WTC11 (cell line): ENCODE measurements around the gene NEDD1. TPM values are rescaled to one million over a fixed set of nuclear protein-coding genes. Genes with fewer than 3 reads are reported as not detected.

Experiments used
- ATAC-seq: fragments of 200-7000 bp; cut with Tn5 transposase; 2 replicates; pipeline ENCODE4 v1.10.0; 2021; ENCODE audit warnings: mild to moderate bottlenecking, moderate library complexity
- CTCF ChIA-PET: fragments of 300-600 bp; sonication (Branson Sonifier 250); formaldehyde crosslinking; loops from one replicate; lab custom pipeline; 2021; ENCODE audit warnings: antibody characterized with exemption; lab: Charles Lee
- POLR2A ChIA-PET: fragments of 350-600 bp; sonication (Branson Sonifier 250); formaldehyde crosslinking; loops from one replicate; lab custom pipeline; 2021; ENCODE audit warnings: antibody characterized with exemption; lab: Charles Lee
- DNase-seq: peaks from one replicate; pipeline ENCODE4 v3.0.0; 2021; ENCODE audit warnings: low spot score
- H3K27ac Mint-ChIP-seq: 2 replicates; pipeline ENCODE4 v1.8.0; 2021; ENCODE audit warnings: mixed read lengths
- H3K27me3 Mint-ChIP-seq: 2 replicates; pipeline ENCODE4 v1.8.0; 2021; ENCODE audit warnings: low read depth, mild to moderate bottlenecking, moderate library complexity, mixed read lengths
- H3K36me3 Mint-ChIP-seq: 2 replicates; pipeline ENCODE4 v1.8.0; 2021; ENCODE audit warnings: mixed read lengths
- H3K4me1 Mint-ChIP-seq: 2 replicates; pipeline ENCODE4 v1.8.0; 2022; ENCODE audit warnings: mixed read lengths
- H3K4me3 Mint-ChIP-seq: 2 replicates; pipeline ENCODE4 v1.8.0; 2021; ENCODE audit warnings: mild to moderate bottlenecking, moderate library complexity, mixed read lengths
- H3K9me3 Mint-ChIP-seq: 2 replicates; pipeline ENCODE4 v1.8.0; 2021; ENCODE audit warnings: mixed read lengths
- AR ChIP-seq: fragments of 250-450 bp; sonication (Bioruptor Pico); IDR thresholded peaks from 2 replicates; pipeline ENCODE4 v1.9.0; 2021; ENCODE audit warnings: mild to moderate bottlenecking
- CBFB ChIP-seq: sonication (generic); formaldehyde crosslinking; IDR thresholded peaks from 2 replicates; pipeline ENCODE4 v1.8.1; 2022; ENCODE audit warnings: mild to moderate bottlenecking, low read depth, missing genetic modification reagents
- ELF4 ChIP-seq: sonication (generic); formaldehyde crosslinking; IDR thresholded peaks from 2 replicates; pipeline ENCODE4 v1.8.1; 2022; ENCODE audit warnings: low read depth, mild to moderate bottlenecking, moderate library complexity, missing genetic modification reagents
- EMX1 ChIP-seq: fragments of 250-450 bp; sonication (Bioruptor Pico); IDR thresholded peaks from 2 replicates; pipeline ENCODE4 v1.8.0; 2021; ENCODE audit warnings: mild to moderate bottlenecking
- GABPB1 ChIP-seq: sonication (generic); formaldehyde crosslinking; IDR thresholded peaks from 2 replicates; pipeline ENCODE4 v1.8.1; 2023; ENCODE audit warnings: mild to moderate bottlenecking, missing genetic modification reagents
- GRHL2 ChIP-seq: fragments of 250-450 bp; sonication (Bioruptor Pico); IDR thresholded peaks from 2 replicates; pipeline ENCODE4 v1.8.0; 2022; ENCODE audit warnings: mild to moderate bottlenecking, moderate library complexity; ENCODE audit not compliant: insufficient replicate concordance, severe bottlenecking
- HMGA2 ChIP-seq: fragments of 250-450 bp; sonication (Bioruptor Pico); IDR thresholded peaks from 2 replicates; pipeline ENCODE4 v1.4.0; 2021; ENCODE audit warnings: mild to moderate bottlenecking, moderate library complexity
- IRF2 ChIP-seq: sonication (generic); formaldehyde crosslinking; IDR thresholded peaks from 2 replicates; pipeline ENCODE4 v1.8.0; 2022; ENCODE audit warnings: low read depth, missing genetic modification reagents, borderline replicate concordance
- NR3C1 ChIP-seq: sonication (generic); formaldehyde crosslinking; conservative IDR thresholded peaks from 2 replicates; pipeline ENCODE4 v1.8.1; 2023; ENCODE audit warnings: low read depth, mild to moderate bottlenecking, missing genetic modification reagents
- OVOL2 ChIP-seq: fragments of 250-450 bp; sonication (Bioruptor Pico); IDR thresholded peaks from 2 replicates; pipeline ENCODE4 v1.9.0; 2021; ENCODE audit warnings: mild to moderate bottlenecking, borderline replicate concordance
- SOX15 ChIP-seq: fragments of 250-450 bp; sonication (Bioruptor Pico); IDR thresholded peaks from 2 replicates; pipeline ENCODE4 v1.9.0; 2021; ENCODE audit warnings: mild to moderate bottlenecking
- ZNF416 ChIP-seq: fragments of 250-450 bp; sonication (Bioruptor Pico); IDR thresholded peaks from 2 replicates; pipeline ENCODE4 v1.9.0; 2021; ENCODE audit warnings: mild to moderate bottlenecking, inconsistent platforms
- total RNA-seq: library from RNA; stranded (reverse); gene quantifications from 3 replicates; pipeline ENCODE4 v1.2.3, GENCODE V29; 2021
- TF ChIP-seq, protein P1 (sequence below): fragments of 250-450 bp; sonication (Bioruptor Pico); IDR thresholded peaks from 2 replicates; pipeline ENCODE4 v1.9.0; 2021; ENCODE audit warnings: mild to moderate bottlenecking, borderline replicate concordance
- TF ChIP-seq, protein P2 (sequence below): sonication (generic); formaldehyde crosslinking; IDR thresholded peaks from 2 replicates; pipeline ENCODE4 v1.8.0; 2022; ENCODE audit warnings: missing genetic modification reagents
- TF ChIP-seq, protein P3 (sequence below): sonication (generic); formaldehyde crosslinking; IDR thresholded peaks from 2 replicates; pipeline ENCODE4 v1.8.0; 2022; ENCODE audit warnings: mild to moderate bottlenecking, missing genetic modification reagents
- TF ChIP-seq, protein P4 (sequence below): fragments of 200-600 bp; IDR thresholded peaks from 2 replicates; pipeline ENCODE4 v1.8.0; 2022; ENCODE audit warnings: antibody characterized with exemption

NEDD1 gene
- total RNA-seq, 1 experiment from 2014 or later, result 29.3 TPM

GRCh38 chr12:96872961-96873360 is 34.1 kb upstream of the NEDD1 start (continued):
- TF ChIP-seq, protein P1, sequence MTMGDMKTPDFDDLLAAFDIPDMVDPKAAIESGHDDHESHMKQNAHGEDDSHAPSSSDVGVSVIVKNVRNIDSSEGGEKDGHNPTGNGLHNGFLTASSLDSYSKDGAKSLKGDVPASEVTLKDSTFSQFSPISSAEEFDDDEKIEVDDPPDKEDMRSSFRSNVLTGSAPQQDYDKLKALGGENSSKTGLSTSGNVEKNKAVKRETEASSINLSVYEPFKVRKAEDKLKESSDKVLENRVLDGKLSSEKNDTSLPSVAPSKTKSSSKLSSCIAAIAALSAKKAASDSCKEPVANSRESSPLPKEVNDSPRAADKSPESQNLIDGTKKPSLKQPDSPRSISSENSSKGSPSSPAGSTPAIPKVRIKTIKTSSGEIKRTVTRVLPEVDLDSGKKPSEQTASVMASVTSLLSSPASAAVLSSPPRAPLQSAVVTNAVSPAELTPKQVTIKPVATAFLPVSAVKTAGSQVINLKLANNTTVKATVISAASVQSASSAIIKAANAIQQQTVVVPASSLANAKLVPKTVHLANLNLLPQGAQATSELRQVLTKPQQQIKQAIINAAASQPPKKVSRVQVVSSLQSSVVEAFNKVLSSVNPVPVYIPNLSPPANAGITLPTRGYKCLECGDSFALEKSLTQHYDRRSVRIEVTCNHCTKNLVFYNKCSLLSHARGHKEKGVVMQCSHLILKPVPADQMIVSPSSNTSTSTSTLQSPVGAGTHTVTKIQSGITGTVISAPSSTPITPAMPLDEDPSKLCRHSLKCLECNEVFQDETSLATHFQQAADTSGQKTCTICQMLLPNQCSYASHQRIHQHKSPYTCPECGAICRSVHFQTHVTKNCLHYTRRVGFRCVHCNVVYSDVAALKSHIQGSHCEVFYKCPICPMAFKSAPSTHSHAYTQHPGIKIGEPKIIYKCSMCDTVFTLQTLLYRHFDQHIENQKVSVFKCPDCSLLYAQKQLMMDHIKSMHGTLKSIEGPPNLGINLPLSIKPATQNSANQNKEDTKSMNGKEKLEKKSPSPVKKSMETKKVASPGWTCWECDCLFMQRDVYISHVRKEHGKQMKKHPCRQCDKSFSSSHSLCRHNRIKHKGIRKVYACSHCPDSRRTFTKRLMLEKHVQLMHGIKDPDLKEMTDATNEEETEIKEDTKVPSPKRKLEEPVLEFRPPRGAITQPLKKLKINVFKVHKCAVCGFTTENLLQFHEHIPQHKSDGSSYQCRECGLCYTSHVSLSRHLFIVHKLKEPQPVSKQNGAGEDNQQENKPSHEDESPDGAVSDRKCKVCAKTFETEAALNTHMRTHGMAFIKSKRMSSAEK (CRISPR knock-in tag), result no peak
- no peak for TF ChIP-seq ELF4 (CRISPR knock-in tag)
- no peak for TF ChIP-seq ZNF416 (CRISPR knock-in tag)
- no peak for TF ChIP-seq GABPB1 (CRISPR knock-in tag)
- TF ChIP-seq NR3C1 (CRISPR knock-in tag), result no peak
- no peak for TF ChIP-seq OVOL2 (CRISPR knock-in tag)
- TF ChIP-seq, protein P2, sequence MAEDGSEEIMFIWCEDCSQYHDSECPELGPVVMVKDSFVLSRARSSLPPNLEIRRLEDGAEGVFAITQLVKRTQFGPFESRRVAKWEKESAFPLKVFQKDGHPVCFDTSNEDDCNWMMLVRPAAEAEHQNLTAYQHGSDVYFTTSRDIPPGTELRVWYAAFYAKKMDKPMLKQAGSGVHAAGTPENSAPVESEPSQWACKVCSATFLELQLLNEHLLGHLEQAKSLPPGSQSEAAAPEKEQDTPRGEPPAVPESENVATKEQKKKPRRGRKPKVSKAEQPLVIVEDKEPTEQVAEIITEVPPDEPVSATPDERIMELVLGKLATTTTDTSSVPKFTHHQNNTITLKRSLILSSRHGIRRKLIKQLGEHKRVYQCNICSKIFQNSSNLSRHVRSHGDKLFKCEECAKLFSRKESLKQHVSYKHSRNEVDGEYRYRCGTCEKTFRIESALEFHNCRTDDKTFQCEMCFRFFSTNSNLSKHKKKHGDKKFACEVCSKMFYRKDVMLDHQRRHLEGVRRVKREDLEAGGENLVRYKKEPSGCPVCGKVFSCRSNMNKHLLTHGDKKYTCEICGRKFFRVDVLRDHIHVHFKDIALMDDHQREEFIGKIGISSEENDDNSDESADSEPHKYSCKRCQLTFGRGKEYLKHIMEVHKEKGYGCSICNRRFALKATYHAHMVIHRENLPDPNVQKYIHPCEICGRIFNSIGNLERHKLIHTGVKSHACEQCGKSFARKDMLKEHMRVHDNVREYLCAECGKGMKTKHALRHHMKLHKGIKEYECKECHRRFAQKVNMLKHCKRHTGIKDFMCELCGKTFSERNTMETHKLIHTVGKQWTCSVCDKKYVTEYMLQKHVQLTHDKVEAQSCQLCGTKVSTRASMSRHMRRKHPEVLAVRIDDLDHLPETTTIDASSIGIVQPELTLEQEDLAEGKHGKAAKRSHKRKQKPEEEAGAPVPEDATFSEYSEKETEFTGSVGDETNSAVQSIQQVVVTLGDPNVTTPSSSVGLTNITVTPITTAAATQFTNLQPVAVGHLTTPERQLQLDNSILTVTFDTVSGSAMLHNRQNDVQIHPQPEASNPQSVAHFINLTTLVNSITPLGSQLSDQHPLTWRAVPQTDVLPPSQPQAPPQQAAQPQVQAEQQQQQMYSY, result no peak
- TF ChIP-seq, protein P3, sequence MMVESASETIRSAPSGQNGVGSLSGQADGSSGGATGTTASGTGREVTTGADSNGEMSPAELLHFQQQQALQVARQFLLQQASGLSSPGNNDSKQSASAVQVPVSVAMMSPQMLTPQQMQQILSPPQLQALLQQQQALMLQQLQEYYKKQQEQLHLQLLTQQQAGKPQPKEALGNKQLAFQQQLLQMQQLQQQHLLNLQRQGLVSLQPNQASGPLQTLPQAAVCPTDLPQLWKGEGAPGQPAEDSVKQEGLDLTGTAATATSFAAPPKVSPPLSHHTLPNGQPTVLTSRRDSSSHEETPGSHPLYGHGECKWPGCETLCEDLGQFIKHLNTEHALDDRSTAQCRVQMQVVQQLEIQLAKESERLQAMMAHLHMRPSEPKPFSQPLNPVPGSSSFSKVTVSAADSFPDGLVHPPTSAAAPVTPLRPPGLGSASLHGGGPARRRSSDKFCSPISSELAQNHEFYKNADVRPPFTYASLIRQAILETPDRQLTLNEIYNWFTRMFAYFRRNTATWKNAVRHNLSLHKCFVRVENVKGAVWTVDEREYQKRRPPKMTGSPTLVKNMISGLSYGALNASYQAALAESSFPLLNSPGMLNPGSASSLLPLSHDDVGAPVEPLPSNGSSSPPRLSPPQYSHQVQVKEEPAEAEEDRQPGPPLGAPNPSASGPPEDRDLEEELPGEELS (CRISPR knock-in tag), result no peak
- no peak for TF ChIP-seq SOX15 (CRISPR knock-in tag)
- TF ChIP-seq IRF2, result no peak
- no peak for TF ChIP-seq GRHL2 (CRISPR knock-in tag)

- H3K4me3 Mint-ChIP-seq, result no peak overlapping the region
- peaks cover 8% of the 10 kb centered on the region for H3K9me3 Mint-ChIP-seq
- ChIA-PET CTCF (interaction anchor here (0.6 kb wide), 1 partner anchor 545 kb away, joined by 3 read pairs; no protein-coding TSS in a partner anchor), POLR2A (no interaction called here)
- TF ChIP-seq, protein P2, result no peak
- TF ChIP-seq CBFB (no peak), HMGA2 (CRISPR knock-in tag) (no peak), EMX1 (CRISPR knock-in tag) (no peak), AR (no peak)
- TF ChIP-seq, protein P4, sequence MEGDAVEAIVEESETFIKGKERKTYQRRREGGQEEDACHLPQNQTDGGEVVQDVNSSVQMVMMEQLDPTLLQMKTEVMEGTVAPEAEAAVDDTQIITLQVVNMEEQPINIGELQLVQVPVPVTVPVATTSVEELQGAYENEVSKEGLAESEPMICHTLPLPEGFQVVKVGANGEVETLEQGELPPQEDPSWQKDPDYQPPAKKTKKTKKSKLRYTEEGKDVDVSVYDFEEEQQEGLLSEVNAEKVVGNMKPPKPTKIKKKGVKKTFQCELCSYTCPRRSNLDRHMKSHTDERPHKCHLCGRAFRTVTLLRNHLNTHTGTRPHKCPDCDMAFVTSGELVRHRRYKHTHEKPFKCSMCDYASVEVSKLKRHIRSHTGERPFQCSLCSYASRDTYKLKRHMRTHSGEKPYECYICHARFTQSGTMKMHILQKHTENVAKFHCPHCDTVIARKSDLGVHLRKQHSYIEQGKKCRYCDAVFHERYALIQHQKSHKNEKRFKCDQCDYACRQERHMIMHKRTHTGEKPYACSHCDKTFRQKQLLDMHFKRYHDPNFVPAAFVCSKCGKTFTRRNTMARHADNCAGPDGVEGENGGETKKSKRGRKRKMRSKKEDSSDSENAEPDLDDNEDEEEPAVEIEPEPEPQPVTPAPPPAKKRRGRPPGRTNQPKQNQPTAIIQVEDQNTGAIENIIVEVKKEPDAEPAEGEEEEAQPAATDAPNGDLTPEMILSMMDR, result no peak
- H3K27ac Mint-ChIP-seq, result no peak overlapping the region
- ATAC-seq (no peak), DNase-seq (no peak)
- no peaks in the 10 kb centered on the region for H3K36me3 Mint-ChIP-seq
- no peaks in the 10 kb centered on the region for H3K4me1 Mint-ChIP-seq
- no peaks in the 10 kb centered on the region for H3K27me3 Mint-ChIP-seq
These were observed 32.8 kb upstream of the NEDD1 start for GRCh38 chr12:96874211-96874610.
